ACC112 (cell line): ENCODE data around the gene RBBP7.

Source experiments
- H2AFZ ChIP-seq: fragments of 200-600 bp; sonication (generic); one replicate; pipeline ENCODE4 v1.6.0; 2017; ENCODE audit warnings: antibody characterized with exemption, low read length; ENCODE audit not compliant: unreplicated experiment
- H3K27ac ChIP-seq: fragments of 200-600 bp; sonication (generic); 2 replicates; pipeline ENCODE4 v1.5.1; 2014; ENCODE audit warnings: low read depth, mild to moderate bottlenecking, antibody characterized with exemption, low read length, moderate library complexity
- H3K27me3 ChIP-seq: fragments of 200-600 bp; sonication (generic); 2 replicates; pipeline ENCODE4 v1.6.1; 2014; ENCODE audit warnings: mild to moderate bottlenecking, antibody characterized with exemption, low read length, moderate library complexity, mixed read lengths; ENCODE audit not compliant: insufficient read depth
- H3K36me3 ChIP-seq: fragments of 200-600 bp; sonication (generic); 2 replicates; pipeline ENCODE4 v1.6.1; 2016; ENCODE audit warnings: mild to moderate bottlenecking, antibody characterized with exemption, low read length, moderate library complexity, mixed read lengths; ENCODE audit not compliant: insufficient read depth
- H3K4me1 ChIP-seq: fragments of 200-600 bp; sonication (generic); one replicate; pipeline ENCODE4 v1.6.1; 2016; ENCODE audit warnings: low read length, mixed read lengths; ENCODE audit not compliant: insufficient read depth, unreplicated experiment, control insufficient read depth
- H3K4me3 ChIP-seq: fragments of 200-600 bp; sonication (generic); 2 replicates; pipeline ENCODE4 v1.5.1; 2014; ENCODE audit warnings: mild to moderate bottlenecking, low read depth, low read length
- H3K79me2 ChIP-seq: fragments of 200-600 bp; sonication (generic); one replicate; pipeline ENCODE4 v1.6.0; 2016; ENCODE audit warnings: low read length; ENCODE audit not compliant: control insufficient read depth, unreplicated experiment, insufficient read depth

The RBBP7 gene

DNA sequence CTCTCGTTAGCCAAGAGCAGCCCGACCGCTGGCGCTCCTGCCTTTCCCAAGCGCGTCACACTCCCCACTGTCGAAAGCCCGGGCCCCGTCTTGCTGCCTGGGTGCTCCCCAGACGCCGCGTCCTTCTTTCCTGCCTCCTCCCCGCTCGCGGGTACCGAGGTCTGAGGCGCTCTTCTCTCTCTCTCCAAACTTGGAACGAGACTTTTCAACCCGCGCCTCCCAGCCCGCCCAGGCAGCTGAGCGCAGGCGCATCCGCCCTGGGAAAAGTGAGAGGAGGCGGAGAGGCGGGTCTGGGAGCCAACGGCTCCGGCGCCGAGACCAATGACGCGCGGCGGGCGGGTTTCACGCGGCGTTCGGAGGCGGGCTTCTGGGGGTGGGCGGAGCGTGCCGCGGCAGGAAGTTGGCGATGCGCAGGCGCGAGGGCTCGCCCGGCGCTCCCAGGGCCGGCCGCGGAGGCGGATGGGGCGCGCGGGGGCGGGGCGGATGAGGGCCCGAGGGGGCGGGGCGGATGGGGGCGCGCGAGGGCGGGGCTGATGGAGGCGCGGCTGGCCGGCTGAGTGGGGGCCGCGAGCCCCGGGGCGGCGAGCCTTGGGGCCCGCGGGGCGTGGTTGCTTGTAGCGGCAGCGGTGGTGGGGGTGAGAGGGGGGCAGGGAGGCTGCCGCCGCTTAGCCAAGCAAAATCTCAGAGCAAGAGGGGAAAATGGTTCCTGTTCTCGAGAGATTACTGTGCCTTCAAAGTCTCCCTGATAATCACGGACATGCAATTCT, at the start of gene RBBP7:
Gene RBBP7, minus strand, starts transcription at position 268 of the 767 bp plus-strand sequence. CDS start 309 bp downstream, outside the sequence.
- Histone ChIP-seq H3K27ac (peak within 1 kb of the TSS; percentile 99), H3K4me3 (peak within 1 kb of the TSS; percentile 99), H2AFZ (peak within 1 kb of the TSS; percentile 100), H3K27me3 (no peaks in the 10 kb centered on the region), H3K79me2 (peaks cover 41% of the 10 kb centered on the region), H3K4me1 (peaks cover 24% of the 10 kb centered on the region), H3K36me3 (peaks cover 4% of the 10 kb centered on the region; the same call in 1 of the 2 replicates)

DNA sequence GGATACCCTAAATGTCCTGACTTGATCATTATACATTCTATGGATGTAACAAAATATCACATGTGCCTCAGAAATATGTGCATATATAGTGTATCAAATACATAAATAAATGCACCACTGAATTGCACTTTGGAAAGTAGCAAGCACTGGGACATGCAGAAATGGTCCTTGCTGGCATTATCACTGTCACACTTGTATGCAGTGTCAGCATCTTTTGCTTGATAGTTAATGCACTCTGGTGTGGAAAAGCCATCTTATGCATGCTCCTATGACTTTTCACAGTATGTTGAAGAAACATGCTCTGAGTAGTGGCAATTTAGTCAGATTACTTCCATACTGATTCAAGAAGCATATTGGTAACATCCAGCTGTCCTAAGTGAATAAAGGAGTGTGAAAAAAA, 48.8 kb upstream of the RBBP7 start:
- Histone ChIP-seq H3K4me1 (no peaks in the 10 kb centered on the region), H3K79me2 (no peaks in the 10 kb centered on the region), H3K27ac (no peak overlapping the region), H3K36me3 (no peaks in the 10 kb centered on the region), H2AFZ (no peak overlapping the region), H3K4me3 (no peak overlapping the region), H3K27me3 (no peaks in the 10 kb centered on the region)

DNA sequence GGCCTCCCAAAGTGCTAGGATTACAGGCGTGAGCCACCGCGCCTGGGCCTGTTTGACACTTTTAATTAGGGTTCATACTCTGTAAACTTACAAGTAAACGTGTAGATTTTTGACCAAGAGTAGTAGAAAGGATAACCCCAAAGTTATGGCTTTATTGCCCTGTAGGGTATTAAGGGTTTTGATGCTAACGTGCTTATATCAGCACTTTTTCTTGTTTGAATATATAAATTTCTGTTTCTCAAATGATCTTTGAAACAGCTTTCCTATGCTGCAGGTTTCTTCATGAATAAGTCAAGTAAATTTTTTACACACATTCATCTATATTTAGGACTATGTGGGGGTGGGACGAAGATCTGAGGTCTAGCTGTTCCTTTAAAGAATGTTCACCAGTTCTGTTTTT, 47.0 kb upstream of the RBBP7 start:
- H2AFZ ChIP-seq = no peak overlapping the region
- no peaks in the 10 kb centered on the region for H3K4me1 ChIP-seq
- no peak overlapping the region for H3K27ac ChIP-seq
- H3K4me3 ChIP-seq = no peak overlapping the region
- no peaks in the 10 kb centered on the region for H3K36me3 ChIP-seq
- no peaks in the 10 kb centered on the region for H3K79me2 ChIP-seq
- H3K27me3 ChIP-seq = no peaks in the 10 kb centered on the region

DNA sequence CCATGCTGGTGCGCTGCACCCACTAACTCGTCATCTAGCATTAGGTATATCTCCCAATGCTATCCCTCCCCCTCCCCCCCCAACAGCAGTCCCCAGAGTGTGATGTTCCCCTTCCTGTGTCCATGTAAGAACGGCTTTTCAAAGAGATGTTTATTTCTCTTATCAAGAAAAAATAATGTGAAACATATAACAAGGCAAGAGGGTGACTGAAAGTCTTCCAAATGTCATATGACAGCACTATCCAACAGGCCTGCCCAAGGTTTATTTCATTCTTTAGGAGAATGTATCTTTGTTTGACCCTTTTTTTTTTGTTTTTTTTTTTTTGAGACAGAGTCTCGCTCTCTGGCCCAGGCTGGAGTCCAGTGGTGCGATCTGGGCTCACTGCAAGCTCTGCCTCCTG, 46.4 kb upstream of the RBBP7 start:
- Histone ChIP-seq H3K4me1 (no peaks in the 10 kb centered on the region), H2AFZ (no peak overlapping the region), H3K36me3 (no peaks in the 10 kb centered on the region), H3K27me3 (no peaks in the 10 kb centered on the region), H3K27ac (no peak overlapping the region), H3K4me3 (no peak overlapping the region), H3K79me2 (no peaks in the 10 kb centered on the region)

DNA sequence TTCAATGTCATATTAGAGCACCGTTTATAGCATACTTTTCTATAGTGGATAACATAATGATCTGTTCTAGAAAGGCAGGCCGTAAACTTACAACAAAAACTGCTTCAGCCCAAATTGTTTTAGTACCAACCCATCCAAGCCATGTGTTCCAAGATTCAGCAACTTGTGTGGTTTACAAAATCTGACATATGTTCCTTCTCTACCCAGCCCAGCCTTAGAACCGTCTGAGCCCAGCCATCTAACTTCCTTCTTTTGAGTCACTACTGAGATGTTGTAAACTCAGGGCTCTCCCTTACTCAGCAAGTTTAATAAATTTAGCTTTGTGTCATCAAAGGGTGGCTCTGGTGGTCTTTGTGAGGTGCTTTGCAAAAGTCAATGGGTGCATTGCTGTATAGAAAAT, 43.9 kb upstream of the RBBP7 start:
- H3K4me3 ChIP-seq = no peak overlapping the region
- H3K36me3 ChIP-seq = no peaks in the 10 kb centered on the region
- H3K27me3 ChIP-seq = no peaks in the 10 kb centered on the region
- no peak overlapping the region for H2AFZ ChIP-seq
- no peak overlapping the region for H3K27ac ChIP-seq
- no peaks in the 10 kb centered on the region for H3K4me1 ChIP-seq
- H3K79me2 ChIP-seq = no peaks in the 10 kb centered on the region

DNA sequence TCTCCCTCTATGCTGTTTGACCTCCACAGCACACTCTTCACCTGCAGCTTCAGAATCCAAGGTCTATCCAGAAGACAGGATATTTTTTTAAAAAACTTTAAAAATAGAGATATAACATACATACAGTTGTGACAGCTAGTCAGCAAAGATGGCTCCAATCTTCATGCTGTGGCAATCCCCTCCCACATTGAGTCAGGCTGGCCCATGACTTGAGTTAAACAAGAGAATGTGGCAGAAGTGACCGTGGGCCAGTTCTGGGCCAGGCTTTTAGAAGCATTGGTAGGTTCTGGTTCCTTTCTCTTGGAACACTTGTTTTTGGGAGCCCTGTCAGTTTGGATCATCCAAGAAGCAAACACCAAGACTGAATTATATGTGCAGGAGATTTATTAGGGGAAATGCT, 40.2 kb upstream of the RBBP7 start:
- Histone ChIP-seq H3K27ac (no peak overlapping the region), H3K4me3 (no peak overlapping the region), H3K4me1 (no peaks in the 10 kb centered on the region), H3K79me2 (no peaks in the 10 kb centered on the region), H3K27me3 (no peaks in the 10 kb centered on the region), H2AFZ (no peak overlapping the region), H3K36me3 (no peaks in the 10 kb centered on the region)

DNA sequence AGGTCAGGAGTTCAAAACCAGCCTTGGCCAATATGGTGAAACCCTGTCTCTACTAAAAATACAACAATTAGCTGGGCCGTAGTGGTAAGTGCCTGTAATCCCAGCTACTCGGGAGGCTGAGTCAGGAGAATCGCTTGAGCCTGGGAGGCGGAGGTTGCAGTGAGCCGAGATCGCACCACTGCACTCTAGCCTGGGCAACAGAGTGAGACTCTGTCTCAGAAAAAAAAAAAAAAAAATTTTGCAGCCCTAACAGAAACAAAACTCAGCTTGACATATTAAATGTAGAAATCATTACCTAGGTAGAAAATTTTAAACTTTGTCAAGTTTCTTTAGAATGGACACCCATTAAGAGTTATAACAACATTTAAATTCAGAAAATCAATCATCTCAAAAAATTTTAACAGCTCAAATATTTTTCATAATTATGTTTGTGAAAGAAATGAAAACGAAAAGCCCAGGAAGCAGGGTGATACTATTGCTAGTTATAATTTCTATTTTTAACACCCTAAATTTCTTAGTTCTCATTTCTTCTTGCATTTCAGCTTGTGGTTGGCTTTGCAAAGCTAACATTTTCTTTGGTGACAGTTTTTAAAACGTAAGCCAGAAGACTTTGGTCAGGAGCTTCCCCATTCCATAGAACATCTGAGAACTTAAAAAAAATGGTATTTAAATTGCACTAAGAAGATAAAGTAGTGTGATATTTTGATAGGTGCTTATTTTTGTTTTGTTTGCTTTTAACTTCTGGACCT, 33.3 kb upstream of the RBBP7 start:
- H3K27ac ChIP-seq = no peak overlapping the region
- H3K36me3 ChIP-seq = no peaks in the 10 kb centered on the region
- no peaks in the 10 kb centered on the region for H3K27me3 ChIP-seq
- H3K4me1 ChIP-seq = no peaks in the 10 kb centered on the region
- no peak overlapping the region for H3K4me3 ChIP-seq
- no peaks in the 10 kb centered on the region for H3K79me2 ChIP-seq
- no peak overlapping the region for H2AFZ ChIP-seq

DNA sequence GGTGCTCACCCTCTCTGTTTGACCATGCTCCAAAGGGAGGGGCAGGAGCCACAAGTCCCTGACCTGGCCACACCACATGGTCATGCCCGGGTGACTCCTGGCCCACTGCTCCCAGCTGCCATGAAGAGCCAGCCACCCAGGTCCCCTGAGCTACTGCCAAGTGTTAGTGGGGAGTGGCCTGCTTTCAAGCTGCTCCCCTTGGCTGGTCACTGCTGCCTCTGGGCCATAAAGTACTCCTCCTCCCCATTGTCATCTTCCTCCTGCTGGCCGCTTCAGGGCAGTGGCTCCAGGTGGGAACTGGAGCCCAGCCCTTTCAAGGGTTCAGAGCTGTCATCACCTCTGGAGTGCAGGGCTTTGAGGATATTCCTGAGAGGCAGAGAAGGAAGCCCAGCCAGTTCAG, 27.3 kb upstream of the RBBP7 start:
- Histone ChIP-seq H3K27me3 (no peaks in the 10 kb centered on the region), H3K79me2 (no peaks in the 10 kb centered on the region), H3K4me3 (no peak overlapping the region), H3K36me3 (no peaks in the 10 kb centered on the region), H2AFZ (no peak overlapping the region), H3K27ac (no peak overlapping the region), H3K4me1 (peaks cover 5% of the 10 kb centered on the region)

DNA sequence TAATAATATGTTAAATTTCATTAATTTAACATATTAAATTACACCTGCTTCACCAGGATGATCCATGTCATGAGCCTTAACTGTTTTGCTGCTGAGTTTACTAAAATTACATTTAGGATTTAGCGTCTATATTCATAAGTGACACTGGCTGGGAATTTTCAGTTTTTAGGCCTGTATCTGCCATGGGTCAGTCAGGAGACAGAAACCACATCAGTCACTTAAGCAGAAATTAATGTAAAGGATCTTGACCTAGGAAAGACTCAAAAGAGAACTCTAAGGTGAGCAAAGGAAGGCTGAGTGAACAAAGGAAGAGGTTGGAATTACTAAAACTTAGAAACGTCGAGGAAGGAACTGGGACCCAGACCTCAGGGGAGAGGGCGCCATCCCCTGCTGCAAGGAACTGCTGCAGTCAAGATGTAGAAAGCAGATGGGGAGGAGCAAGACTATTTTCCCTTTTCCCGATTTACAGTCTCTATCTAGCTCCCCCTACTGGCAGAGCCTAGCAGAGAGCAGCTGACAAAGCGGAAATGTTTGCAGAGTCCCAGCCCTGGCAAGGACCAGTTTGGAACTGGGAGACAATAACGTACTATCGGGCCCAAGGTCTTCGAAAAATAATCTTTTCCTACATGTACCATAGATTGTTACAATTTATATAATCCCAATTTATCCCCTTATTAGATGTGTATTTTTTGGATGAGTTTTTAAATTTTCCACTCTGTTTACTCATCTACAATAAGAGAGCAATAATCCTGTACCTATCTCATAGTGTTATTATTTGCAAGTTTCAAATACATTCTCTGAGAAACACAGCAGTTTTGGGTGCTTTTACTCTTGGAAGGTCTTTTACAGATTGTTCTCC, 22.6 kb upstream of the RBBP7 start:
- no peaks in the 10 kb centered on the region for H3K36me3 ChIP-seq
- H3K27ac ChIP-seq = no peak overlapping the region
- peak overlapping the region; percentile 96 for H2AFZ ChIP-seq
- H3K79me2 ChIP-seq = no peaks in the 10 kb centered on the region
- H3K4me3 ChIP-seq = no peak overlapping the region
- peaks cover 6% of the 10 kb centered on the region for H3K4me1 ChIP-seq
- H3K27me3 ChIP-seq = no peaks in the 10 kb centered on the region

DNA sequence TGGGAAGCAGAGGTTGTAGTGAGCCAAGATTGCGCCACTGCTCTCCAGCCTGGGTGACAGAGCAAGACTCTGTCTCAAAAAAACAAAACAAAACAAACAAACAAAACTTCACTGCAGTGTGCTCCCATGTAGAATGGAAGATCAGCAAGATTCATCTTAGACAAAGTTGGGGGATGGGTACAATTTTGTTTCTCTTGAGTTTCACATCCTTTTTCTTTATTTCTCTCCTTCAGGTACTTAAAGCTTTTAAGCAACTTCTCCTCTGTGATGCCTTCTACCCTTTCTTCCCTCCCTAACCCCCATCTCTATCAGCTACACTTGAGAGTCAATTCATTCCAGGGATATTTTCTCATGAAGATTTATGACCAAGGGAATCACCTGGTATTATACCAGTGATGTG, 15.5 kb upstream of the RBBP7 start:
- Histone ChIP-seq H3K36me3 (no peaks in the 10 kb centered on the region), H3K27ac (no peak overlapping the region)

More for the DNA sequence above, 15.5 kb upstream of the RBBP7 start:
- no peaks in the 10 kb centered on the region for H3K79me2 ChIP-seq
- no peaks in the 10 kb centered on the region for H3K27me3 ChIP-seq
- H3K4me1 ChIP-seq = peaks cover 6% of the 10 kb centered on the region
- no peak overlapping the region for H2AFZ ChIP-seq
- H3K4me3 ChIP-seq = no peak overlapping the region
